Diencephalon (tissue), 1 donor: ENCODE results near the gene NKX2-8. TPM values are rescaled to one million over a fixed set of nuclear protein-coding genes. Genes with fewer than 3 reads are reported as not detected.

Source experiments
- total RNA-seq: library from RNA; depleted of rRNA; stranded (reverse); fragments of >200 nt; gene quantifications from one replicate; pipeline ENCODE4 v1.2.3, GENCODE V29; 2014

NKX2-8 gene
- total RNA-seq, result 1.2 TPM

DNA sequence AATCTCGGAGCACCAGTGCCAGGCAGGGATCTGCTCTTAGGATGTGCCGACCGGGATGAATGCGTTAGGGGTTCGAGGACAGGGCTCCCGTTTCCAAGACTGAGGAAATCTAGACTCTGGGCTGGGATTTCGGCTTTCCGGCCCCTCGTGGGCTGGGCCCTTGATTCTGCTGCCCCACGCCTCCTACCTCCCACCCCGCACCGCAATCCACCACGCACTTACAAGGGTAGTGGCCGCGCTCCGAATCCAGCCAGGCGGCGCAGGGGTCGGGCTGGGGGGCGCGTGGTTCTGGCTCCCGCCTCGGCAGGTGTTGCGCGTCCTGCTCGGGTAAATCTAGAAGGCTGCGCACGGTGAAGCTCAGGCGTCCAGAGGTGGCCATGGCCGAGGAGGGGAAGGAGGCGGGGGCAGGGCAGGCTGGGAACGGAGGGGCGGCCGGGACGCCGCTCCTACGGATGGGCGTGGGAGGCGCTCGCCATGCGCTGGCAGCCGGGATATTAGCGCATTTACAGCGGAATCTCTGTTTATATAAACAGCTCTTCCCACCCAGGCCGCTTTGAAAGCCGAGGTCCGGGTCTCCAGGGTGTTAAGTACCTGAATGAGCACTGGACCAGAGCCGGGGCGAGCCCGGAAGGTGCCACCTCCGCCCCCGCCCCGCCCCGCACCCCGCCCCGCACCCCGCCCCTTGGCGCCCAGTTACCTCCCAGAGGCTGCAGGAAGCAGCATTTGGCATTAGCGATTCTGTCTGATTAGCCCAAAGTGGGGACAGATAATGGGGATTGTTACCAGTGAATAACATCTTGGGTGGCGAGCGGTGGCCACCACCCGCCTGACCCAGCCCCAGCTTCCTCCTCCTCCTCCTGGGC is at the start of gene NKX2-8:
NKX2-8 (minus strand) TSS at position 604 of the 863 bp plus-strand sequence; CDS start at position 379, 225 bp downstream.

Other genes with a start within 250 kb of the NKX2-8 start
- 21.5 TPM for gene NKX2-1, start 62.4 kb downstream of the NKX2-8 start, total RNA-seq
- gene PAX9, start 79.2 kb upstream of the NKX2-8 start, total RNA-seq, result not detected